Endothelial cell of hepatic sinusoid (primary cell): ENCODE measurements around the gene BTBD9.

Experiments used
- in situ Hi-C: cut with HindIII; loops from 2 replicates; pipeline ENCODE4 v1.10.0; 2017; ENCODE audit warnings: low sequenced_read_pairs

BTBD9 gene

DNA sequence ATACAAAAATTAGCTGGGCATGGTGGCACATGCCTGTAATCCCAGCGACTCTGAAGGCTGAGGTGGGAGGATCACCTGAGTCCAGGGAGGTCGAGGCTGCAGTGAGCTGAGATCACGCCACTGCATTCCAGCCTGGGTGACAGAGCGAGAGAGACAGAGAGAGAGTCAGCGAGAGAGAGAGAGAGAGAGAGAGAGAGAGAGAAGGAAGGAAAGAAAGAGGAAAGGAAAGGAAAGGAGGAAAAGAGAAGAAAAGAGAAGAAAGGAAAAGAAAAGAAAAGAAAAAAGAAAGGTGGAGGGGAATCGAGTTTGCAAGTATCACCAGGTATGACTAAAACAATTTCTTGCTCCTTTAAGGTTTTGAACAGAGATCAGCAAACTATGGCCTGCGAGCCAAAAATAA is 152.3 kb downstream of the BTBD9 start:
- in situ Hi-C loops: no loop called here

- in situ Hi-C loops: no loop called here
Observed at GRCh38 chr6:38485488-38485887, 154.2 kb downstream of the BTBD9 start.

- in situ Hi-C loops: no loop called here
Observed at GRCh38 chr6:38484656-38485055, 155.1 kb downstream of the BTBD9 start.

DNA sequence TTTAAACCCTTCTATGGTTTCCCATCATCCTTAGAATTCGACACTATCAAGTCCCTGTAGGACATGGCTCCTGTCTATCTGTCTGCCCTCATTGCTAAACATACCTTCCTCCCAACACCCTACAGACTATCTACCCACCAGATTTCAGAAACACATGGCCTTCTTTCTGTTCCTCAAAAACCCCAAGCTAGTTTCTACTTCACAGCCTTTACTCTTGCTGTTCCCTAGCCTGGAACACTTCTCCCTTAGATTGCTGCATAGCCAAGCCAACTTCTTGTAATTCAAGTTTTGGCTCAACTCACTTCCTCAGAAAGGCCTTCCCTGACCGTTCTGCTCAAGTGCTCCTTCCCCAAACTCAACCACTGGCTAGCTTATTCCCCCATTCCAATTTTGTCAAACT is 156.2 kb downstream of the BTBD9 start:
- in situ Hi-C loops: no loop called here

DNA sequence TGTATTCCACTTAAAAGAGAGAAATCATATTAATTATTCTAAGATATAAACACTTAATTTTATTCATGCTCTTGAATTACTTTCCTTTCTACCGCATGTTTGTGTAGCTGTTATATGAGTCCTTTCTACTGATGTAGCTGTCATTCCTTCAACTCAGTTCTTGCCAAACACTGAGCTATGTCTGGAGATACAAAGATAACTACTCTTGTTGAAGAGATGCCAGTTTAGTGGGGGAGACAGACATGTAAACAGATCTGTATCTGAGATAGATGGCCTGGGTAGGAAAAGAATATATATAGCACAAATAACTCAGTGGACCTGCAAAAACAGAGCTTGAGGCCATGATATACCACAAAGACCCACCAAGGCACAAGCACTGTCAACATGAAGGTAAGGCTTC is 157.3 kb downstream of the BTBD9 start:
- in situ Hi-C loops: no loop called here

DNA sequence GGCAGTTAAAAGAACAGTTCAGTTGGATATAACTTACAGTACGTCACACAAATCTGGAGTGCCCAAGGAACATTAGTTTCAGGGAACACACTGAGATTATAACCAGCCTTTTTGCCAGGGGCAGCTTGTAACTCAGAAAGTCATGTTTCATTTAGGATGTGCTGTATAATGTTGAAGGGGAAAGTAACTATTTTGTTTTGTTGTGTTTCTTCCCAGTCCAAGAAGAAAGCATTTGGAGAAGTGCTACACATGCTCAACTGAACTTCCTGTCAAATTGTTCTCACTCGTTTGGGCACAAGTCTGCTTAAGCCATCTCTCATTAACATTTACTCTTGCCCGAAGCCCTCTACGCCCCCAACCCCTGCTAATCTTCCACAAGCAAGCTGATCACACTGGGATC is 157.9 kb downstream of the BTBD9 start:
- in situ Hi-C loops: no loop called here

DNA sequence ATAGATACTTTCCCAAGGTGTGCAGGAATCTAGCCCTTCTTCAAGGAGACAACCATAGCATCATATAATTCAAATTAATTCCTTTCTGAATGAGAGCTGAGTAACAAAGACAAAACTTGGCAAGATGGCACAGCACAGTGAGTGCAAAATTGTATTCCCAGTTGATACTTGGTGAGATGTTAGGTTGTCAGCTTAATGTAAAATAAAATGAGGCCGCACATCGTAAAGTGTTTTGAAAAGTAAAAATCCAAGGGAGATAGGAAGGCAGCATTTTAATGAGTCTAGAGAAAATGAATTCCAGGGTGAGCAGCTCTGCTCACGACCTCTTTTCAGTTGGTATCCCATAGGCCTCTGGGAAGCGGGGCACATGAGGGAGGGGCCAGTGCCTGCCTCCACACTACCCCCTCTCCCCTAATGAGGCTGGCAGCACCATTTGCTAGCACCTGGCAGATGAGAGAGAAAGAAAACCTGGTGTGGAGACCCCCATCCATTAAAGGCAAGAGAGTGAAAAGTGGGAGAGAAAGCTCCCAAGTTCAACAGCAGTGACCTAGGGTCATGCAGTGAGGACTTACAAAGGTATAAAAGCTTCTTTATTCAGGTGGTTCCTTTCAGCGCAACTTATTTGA is 158.4 kb downstream of the BTBD9 start:
- in situ Hi-C loops: no loop called here

DNA sequence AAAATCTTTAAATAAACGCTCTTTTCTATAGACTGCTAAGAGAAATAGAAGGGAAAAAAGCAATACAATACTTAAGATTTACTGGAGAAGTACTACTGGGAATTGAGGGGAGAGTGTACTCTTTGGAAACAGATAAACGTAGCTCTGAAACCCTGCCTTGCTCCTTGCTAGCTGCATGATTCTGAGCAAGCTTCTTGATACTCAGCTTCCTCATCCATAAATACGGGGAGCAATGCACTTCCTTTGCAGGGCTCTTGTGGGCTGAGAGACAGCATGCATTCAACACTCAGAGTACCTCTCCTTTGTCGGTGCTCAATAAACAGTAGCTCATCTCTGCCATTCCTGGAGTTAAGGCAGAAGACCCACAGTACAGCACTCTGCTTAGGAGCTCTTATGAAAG is 159.7 kb downstream of the BTBD9 start:
- in situ Hi-C loops: no loop called here

GRCh38 chr6:38479331-38479730 is 160.4 kb downstream of the BTBD9 start:
- in situ Hi-C loops: no loop called here

DNA sequence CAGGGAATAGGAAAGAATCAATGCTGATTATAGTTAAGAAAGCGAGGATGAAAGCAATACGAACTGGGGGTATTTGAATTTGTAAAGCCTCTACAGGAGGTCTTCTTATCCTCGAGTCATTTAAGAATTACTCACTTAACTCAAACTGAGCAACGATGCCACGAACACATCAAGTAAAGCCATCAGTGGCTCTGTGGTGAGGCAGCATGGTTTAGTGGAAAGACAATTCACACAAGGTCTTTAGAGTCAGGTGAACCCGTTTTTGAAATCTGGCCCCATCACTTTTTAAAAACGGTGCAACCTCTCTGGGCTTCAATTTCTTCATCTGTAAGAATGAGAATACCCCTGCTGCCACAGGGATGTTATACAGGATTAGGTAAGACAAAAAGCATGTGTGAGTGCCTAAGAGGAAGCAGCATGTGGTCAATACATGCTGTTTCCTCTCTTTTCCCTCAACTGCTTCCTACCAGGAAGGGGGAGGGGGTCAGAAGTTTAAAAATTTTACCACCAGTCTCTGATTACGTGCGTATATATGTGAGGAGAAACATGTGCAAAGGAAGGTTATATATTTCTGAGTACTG is 162.0 kb downstream of the BTBD9 start:
- in situ Hi-C loops: no loop called here

- in situ Hi-C loops: no loop called here
Observed at GRCh38 chr6:38476888-38477287, 162.8 kb downstream of the BTBD9 start.

DNA sequence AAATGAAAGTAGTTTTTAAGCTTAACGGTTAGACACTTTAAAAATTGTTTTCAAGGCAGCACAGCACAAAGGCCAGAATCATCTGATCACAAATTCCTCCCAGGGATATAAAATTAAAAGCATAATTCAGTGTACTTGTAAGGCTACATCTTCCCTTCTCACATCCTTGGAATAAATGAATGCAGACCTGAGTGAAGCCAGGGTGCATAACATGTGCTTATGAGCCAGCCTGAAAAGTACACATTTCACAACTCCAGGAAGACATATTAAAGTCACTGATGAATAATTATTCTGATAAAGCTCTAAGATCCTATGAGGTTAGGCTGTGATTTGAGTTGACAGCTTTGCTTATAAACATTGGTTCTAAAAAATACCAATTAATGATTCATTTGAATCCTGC is 163.6 kb downstream of the BTBD9 start:
- in situ Hi-C loops: no loop called here

- in situ Hi-C loops: no loop called here
Observed at GRCh38 chr6:38470548-38470947, 169.2 kb downstream of the BTBD9 start.

- in situ Hi-C loops: no loop called here
Observed at GRCh38 chr6:38467566-38467965, 172.2 kb downstream of the BTBD9 start.

DNA sequence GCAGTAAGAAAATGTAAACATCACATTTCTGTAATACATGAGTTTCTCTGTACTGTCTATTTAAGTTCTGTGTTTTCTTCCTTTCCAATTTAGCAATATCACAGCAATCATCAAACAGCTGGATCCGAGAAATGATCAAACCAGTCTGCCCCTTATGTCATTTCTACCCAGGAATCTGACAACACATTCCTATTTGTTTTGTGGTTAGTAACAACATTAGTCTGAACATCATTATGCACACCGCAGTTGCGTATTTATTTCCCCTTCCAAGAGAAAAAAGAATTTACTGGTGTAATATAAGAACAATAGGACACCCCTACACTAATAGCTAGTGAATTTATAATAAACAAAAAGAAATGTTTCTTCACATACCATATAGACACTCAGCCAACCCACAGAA is 179.5 kb downstream of the BTBD9 start:
- in situ Hi-C loops: no loop called here

GRCh38 chr6:38459291-38459690 is 180.4 kb downstream of the BTBD9 start:
- in situ Hi-C loops: no loop called here

- in situ Hi-C loops: no loop called here
Observed at GRCh38 chr6:38453861-38454260, 185.9 kb downstream of the BTBD9 start.

GRCh38 chr6:38452816-38453660 is 186.7 kb downstream of the BTBD9 start:
- in situ Hi-C loops: no loop called here

- in situ Hi-C loops: no loop called here
Observed at GRCh38 chr6:38450717-38451116, 189.0 kb downstream of the BTBD9 start.

GRCh38 chr6:38445925-38446324 is 193.8 kb downstream of the BTBD9 start:
- in situ Hi-C loops: no loop called here

DNA sequence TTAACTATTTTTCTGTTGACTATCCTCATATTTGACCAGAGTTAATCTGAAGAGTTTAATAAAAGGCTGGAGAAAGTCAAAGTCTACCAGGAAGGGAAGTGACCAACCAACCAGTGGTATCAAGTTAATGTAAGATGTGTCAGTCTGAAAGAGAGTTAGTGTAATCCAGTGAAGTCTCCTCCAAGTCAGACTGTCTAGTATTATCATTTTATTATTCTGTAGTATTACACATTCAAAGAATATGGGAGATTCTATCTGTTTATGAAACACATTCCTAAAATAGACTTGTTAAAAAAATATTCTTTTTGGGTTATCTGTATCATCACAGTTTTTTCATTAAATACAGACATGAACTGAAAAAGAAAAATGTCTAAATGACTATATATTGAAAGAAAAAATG is 194.4 kb downstream of the BTBD9 start:
- in situ Hi-C loops: no loop called here
